CD4-positive, alpha-beta T cell (primary cell): ENCODE results near the gene RIT2. TPM values are rescaled to one million over a fixed set of nuclear protein-coding genes. Genes with fewer than 3 reads are reported as not detected.

Source experiments
- ATAC-seq: fragments of 200-7000 bp; cut with Tn5 transposase; one replicate; pipeline ENCODE4 v1.10.0; 2022; ENCODE audit warnings: mild to moderate bottlenecking; ENCODE audit not compliant: poor library complexity
- CTCF ChIA-PET: fragments of 350-600 bp; sonication (Branson Sonifier 250); formaldehyde crosslinking; loops from one replicate; lab custom pipeline; 2021; ENCODE audit warnings: antibody characterized with exemption, inconsistent platforms; lab: Charles Lee
- POLR2A ChIA-PET: fragments of 350-600 bp; sonication (Branson Sonifier 250); formaldehyde crosslinking; loops from one replicate; lab custom pipeline; 2021; ENCODE audit warnings: antibody characterized with exemption, inconsistent platforms; lab: Charles Lee
- DNase-seq, 14 experiments: peaks; one replicate each; pipeline ENCODE4 v3.0.0-alpha.2; 2013 to 2020; ENCODE audit warnings: mixed read lengths in 2 of 14
- H3K27ac ChIP-seq, 2 donors: one replicate each; pipeline versions ENCODE4 v1.5.1 to v1.7.0; 2013; ENCODE audit warnings: low read length in 2 of 2, low read depth in 1 of 2, mild to moderate bottlenecking in 1 of 2
- H3K27me3 ChIP-seq, 2 experiments: 1 replicate in 1 of 2; 2 replicates in 1 of 2; pipeline versions ENCODE4 v1.6.1 to v1.7.0; 2013; ENCODE audit warnings: low read length in 2 of 2, control low read depth in 1 of 2, mild to moderate bottlenecking in 1 of 2, moderate library complexity in 1 of 2; ENCODE audit not compliant: insufficient read depth in 2 of 2, control insufficient read depth in 1 of 2
- H3K36me3 ChIP-seq: one replicate; pipeline ENCODE4 v1.6.1; 2013; ENCODE audit warnings: low read length, control low read depth; ENCODE audit not compliant: insufficient read depth
- H3K4me1 ChIP-seq: one replicate; pipeline ENCODE4 v1.6.1; 2013; ENCODE audit warnings: low read length, control low read depth; ENCODE audit not compliant: insufficient read depth
- H3K4me3 ChIP-seq: one replicate; pipeline ENCODE4 v1.5.1; 2013; ENCODE audit warnings: mild to moderate bottlenecking, low read length, moderate library complexity
- H3K9me3 ChIP-seq, 2 experiments: 1 replicate in 1 of 2; 2 replicates in 1 of 2; pipeline versions ENCODE4 v1.6.1 to v1.7.0; 2013; ENCODE audit warnings: low read length in 2 of 2, mild to moderate bottlenecking in 2 of 2, control low read depth in 1 of 2, moderate library complexity in 1 of 2; ENCODE audit not compliant: control insufficient read depth in 1 of 2, insufficient read depth in 1 of 2
- H3K27ac Mint-ChIP-seq: one replicate; pipeline ENCODE4 v1.8.0; 2020; ENCODE audit warnings: mixed read lengths
- H3K27me3 Mint-ChIP-seq: one replicate; pipeline ENCODE4 v1.8.0; 2021; ENCODE audit warnings: mixed read lengths
- H3K36me3 Mint-ChIP-seq: one replicate; pipeline ENCODE4 v1.8.0; 2021; ENCODE audit warnings: low read depth, mixed read lengths
- H3K4me1 Mint-ChIP-seq: one replicate; pipeline ENCODE4 v1.8.0; 2021; ENCODE audit warnings: low read depth, mixed read lengths
- H3K4me3 Mint-ChIP-seq: one replicate; pipeline ENCODE4 v1.8.0; 2020; ENCODE audit warnings: mild to moderate bottlenecking, mixed read lengths
- H3K9me3 Mint-ChIP-seq: one replicate; pipeline ENCODE4 v1.8.0; 2020; ENCODE audit warnings: mixed read lengths
- CTCF ChIP-seq: fragments of 200-600 bp; IDR thresholded peaks from one replicate; pipeline ENCODE4 v1.8.0; 2022; ENCODE audit warnings: antibody characterized with exemption, mild to moderate bottlenecking
- intact Hi-C, 2 experiments: fragments of 100-400 bp; cut with DNase I in 1 of 2; cut with micrococcal nuclease in 1 of 2; formaldehyde crosslinking; loops; one replicate each; pipeline versions ENCODE4 v1.15.1 to v1.9.0; 2023 to 2025; cut with DNase I, micrococcal nuclease
- total RNA-seq, 174 experiments: library from RNA in 2 of 174; stranded (reverse) in 2 of 174; gene quantifications; one replicate each; pipeline ENCODE4 v1.2.3 and lab custom pipeline; 2021 to 2026

The RIT2 gene
- total RNA-seq, 2 experiments from 2014 or later, result not detected

- no peaks in the 10 kb centered on the region for H3K4me1 Mint-ChIP-seq
- H3K4me3 Mint-ChIP-seq, result no peak overlapping the region
- H3K9me3 Mint-ChIP-seq, result peaks cover 10% of the 10 kb centered on the region
- intact Hi-C loops, result no loop called here
- no peak for ATAC-seq
- no peaks in the 10 kb centered on the region for H3K36me3 Mint-ChIP-seq
- H3K4me1 ChIP-seq, result no peaks in the 10 kb centered on the region
- H3K27me3 ChIP-seq, result no peaks in the 10 kb centered on the region
- H3K27me3 Mint-ChIP-seq, result no peaks in the 10 kb centered on the region
- ChIA-PET POLR2A (no interaction called here), CTCF (no interaction called here)
- H3K9me3 ChIP-seq, result peaks cover 0 to 6% of the 10 kb centered on the region in 2 experiments
- no peak overlapping the region for H3K27ac Mint-ChIP-seq
- H3K4me3 ChIP-seq, result no peak overlapping the region
- TF ChIP-seq CTCF, result no peak
- no peak overlapping the region for H3K27ac ChIP-seq
- no peak for DNase-seq
- no peaks in the 10 kb centered on the region for H3K36me3 ChIP-seq
These were observed 194.9 kb downstream of the RIT2 start for GRCh38 chr18:42920621-42921020.

- no peak for TF ChIP-seq CTCF
- H3K4me1 Mint-ChIP-seq, result no peaks in the 10 kb centered on the region
- no peak overlapping the region for H3K27ac ChIP-seq
- intact Hi-C loops, result no loop called here
- no peaks in the 10 kb centered on the region for H3K36me3 ChIP-seq
- H3K27ac Mint-ChIP-seq, result no peak overlapping the region
- no peaks in the 10 kb centered on the region for H3K9me3 ChIP-seq
- no peaks in the 10 kb centered on the region for H3K27me3 Mint-ChIP-seq
- H3K4me3 Mint-ChIP-seq, result no peak overlapping the region
- no peaks in the 10 kb centered on the region for H3K27me3 ChIP-seq
- DNase-seq (no peak), ATAC-seq (no peak)
- no peaks in the 10 kb centered on the region for H3K4me1 ChIP-seq
- no peaks in the 10 kb centered on the region for H3K36me3 Mint-ChIP-seq
- H3K9me3 Mint-ChIP-seq, result peaks cover 2% of the 10 kb centered on the region
- CTCF ChIA-PET, result no interaction called here
- POLR2A ChIA-PET, result no interaction called here
- no peak overlapping the region for H3K4me3 ChIP-seq
These were observed 200.2 kb downstream of the RIT2 start for GRCh38 chr18:42915299-42915698.

GRCh38 chr18:42914476-42914875 is 201.0 kb downstream of the RIT2 start:
- H3K4me3 ChIP-seq, result no peak overlapping the region
- no peak for ATAC-seq
- Mint-ChIP-seq H3K27me3 (no peaks in the 10 kb centered on the region), H3K36me3 (no peaks in the 10 kb centered on the region), H3K9me3 (peaks cover 2% of the 10 kb centered on the region), H3K4me3 (no peak overlapping the region), H3K27ac (no peak overlapping the region), H3K4me1 (no peaks in the 10 kb centered on the region)
- no peaks in the 10 kb centered on the region for H3K4me1 ChIP-seq
- CTCF ChIA-PET, result no interaction called here
- H3K9me3 ChIP-seq, result no peaks in the 10 kb centered on the region
- no peak for DNase-seq
- POLR2A ChIA-PET, result no interaction called here
- intact Hi-C loops, result no loop called here
- H3K27ac ChIP-seq, result no peak overlapping the region
- TF ChIP-seq CTCF, result no peak
- H3K36me3 ChIP-seq, result no peaks in the 10 kb centered on the region
- H3K27me3 ChIP-seq, result no peaks in the 10 kb centered on the region
